ENCODE data around the gene PRKCZ.

- TF ChIP-seq NFIC (IDR thresholded peaks at IDR 0.05; ENCODE audit: borderline replicate concordance) (no peak), CTCF (IDR thresholded peaks at IDR 0.05) (no peak), FOXJ3 (CRISPR knock-in tag; IDR thresholded peaks at IDR 0.05) (no peak), FOXM1 (IDR thresholded peaks at IDR 0.05; ENCODE audit: low read depth) (no peak), POLR2AphosphoS5 (IDR thresholded peaks at IDR 0.05; ENCODE audit: low read depth, low read length) (no peak)
Observed at GRCh38 chr1:2180297-2181245, 130.4 kb downstream of the PRKCZ start.

All from SK-N-SH (cell line).